Sciatic nerve (tissue), 2 donors: ENCODE results near the gene UGT1A8. TPM values are rescaled to one million over a fixed set of nuclear protein-coding genes. Genes with fewer than 3 reads are reported as not detected.
"Not testable (repeated sequence)": the region's sequence is repeated elsewhere in the genome, so short reads cannot be mapped to it uniquely, and the experiment has no call there.

Experiments
- ATAC-seq: fragments of 200-7000 bp; cut with Tn5 transposase; one replicate; pipeline ENCODE4 v1.9.1; 2020; ENCODE audit warnings: mild to moderate bottlenecking, moderate library complexity
- DNase-seq: peaks from one replicate; pipeline ENCODE4 v3.0.0-alpha.2; 2020; ENCODE audit warnings: low spot score
- intact Hi-C: fragments of 100-400 bp; cut with DNase I; formaldehyde crosslinking; loops from one replicate; pipeline ENCODE4 v1.14.2; 2022
- total RNA-seq: library from RNA; stranded (reverse); fragmentation: NEBNext Ultra II Directional; extraction: Animal tissue kit (Norgen Biotek cat#: 25700); gene quantifications from one replicate; pipeline ENCODE4 v1.2.1, GENCODE V29; 2021
- donor health status: DM: no; HTN: no; CAD: no.
- donor health status: DM: no; HTN: no; CAD: no.

UGT1A8 gene
- total RNA-seq, 1 donor from 2014 or later, result not detected

- ATAC-seq, result no peak
- DNase-seq, result no peak
- intact Hi-C loops, result no loop called here
These were observed 10.0 kb downstream of the UGT1A8 start for GRCh38 chr2:233627331-233628025.

GRCh38 chr2:233636306-233636705 lies 18.9 kb downstream of the UGT1A8 start, which contains the start of gene UGT1A10:
UGT1A10 (plus strand) TSS chr2:233636448; CDS start chr2:233636523, 75 bp downstream.
- ATAC-seq, intact Hi-C loops, DNase-seq: not testable (repeated sequence)

- DNase-seq (no peak), ATAC-seq (no peak)
- intact Hi-C loops, result no loop called here
These were observed 21.4 kb downstream of the UGT1A8 start for GRCh38 chr2:233638836-233639235.

GRCh38 chr2:233639860-233640259 lies 22.4 kb downstream of the UGT1A8 start:
- ATAC-seq, result no peak

GRCh38 chr2:233643128-233643527 lies 25.7 kb downstream of the UGT1A8 start:
- intact Hi-C loops, result no loop called here

More at GRCh38 chr2:233639860-233640259, 22.4 kb downstream of the UGT1A8 start:
- intact Hi-C loops, result no loop called here
- DNase-seq, result no peak

GRCh38 chr2:233646033-233646432 lies 28.6 kb downstream of the UGT1A8 start:
- ATAC-seq, intact Hi-C loops, DNase-seq: not testable (repeated sequence)

More at GRCh38 chr2:233643128-233643527, 25.7 kb downstream of the UGT1A8 start:
- no peak for ATAC-seq
- DNase-seq, result no peak

- ATAC-seq (no peak), DNase-seq (no peak)
- intact Hi-C loops, result loop anchor here (5.0 kb wide), 1 partner anchor 1146 kb away; no protein-coding TSS in a partner anchor
These were observed 33.5 kb downstream of the UGT1A8 start for GRCh38 chr2:233650981-233651380.

- no peak for DNase-seq
- ATAC-seq, result no peak
- intact Hi-C loops, result loop anchor here (5.0 kb wide), 1 partner anchor 1146 kb away; no protein-coding TSS in a partner anchor
These were observed 34.0 kb downstream of the UGT1A8 start for GRCh38 chr2:233651430-233651829.

- no peak for DNase-seq
- intact Hi-C loops, result loop anchor here (5.0 kb wide), 1 partner anchor 1143 kb away; no protein-coding TSS in a partner anchor
- ATAC-seq, result no peak
These were observed 37.1 kb downstream of the UGT1A8 start for GRCh38 chr2:233654501-233654900.

GRCh38 chr2:233655043-233655442 lies 37.6 kb downstream of the UGT1A8 start:
- intact Hi-C loops, result no loop called here

GRCh38 chr2:233655943-233656342 lies 38.5 kb downstream of the UGT1A8 start:
- ATAC-seq, intact Hi-C loops: not testable (repeated sequence)

More at GRCh38 chr2:233655043-233655442, 37.6 kb downstream of the UGT1A8 start:
- no peak for DNase-seq
- no peak for ATAC-seq

GRCh38 chr2:233656443-233656842 lies 39.0 kb downstream of the UGT1A8 start:
- intact Hi-C loops, result no loop called here
- ATAC-seq (no peak), DNase-seq (no peak)

More at GRCh38 chr2:233655943-233656342, 38.5 kb downstream of the UGT1A8 start:
- not testable (repeated sequence) for DNase-seq

- no peak for ATAC-seq
- intact Hi-C loops, result no loop called here
- DNase-seq, result no peak
These were observed 41.2 kb downstream of the UGT1A8 start for GRCh38 chr2:233658610-233659009.

GRCh38 chr2:233663911-233664310 lies 46.5 kb downstream of the UGT1A8 start:
- ATAC-seq (no peak), DNase-seq (no peak)
- intact Hi-C loops, result no loop called here

- no peak for DNase-seq
- intact Hi-C loops, result no loop called here
- ATAC-seq, result no peak
These were observed 51.3 kb downstream of the UGT1A8 start for GRCh38 chr2:233668605-233669260.

GRCh38 chr2:233671290-233672161 lies 54.1 kb downstream of the UGT1A8 start, which contains the start of gene UGT1A9:
UGT1A9 (plus strand) TSS chr2:233671898; CDS start chr2:233671935, 37 bp downstream.
- intact Hi-C loops, result no loop called here
- ATAC-seq, result no peak

GRCh38 chr2:233672886-233673285 lies 55.5 kb downstream of the UGT1A8 start:
- intact Hi-C loops, result no loop called here
- DNase-seq (no peak), ATAC-seq (no peak)

More at GRCh38 chr2:233671290-233672161, 54.1 kb downstream of the UGT1A8 start, which contains the start of gene UGT1A9:
- DNase-seq, result no peak

- no peak for DNase-seq
- intact Hi-C loops, result no loop called here
- no peak for ATAC-seq
These were observed 56.5 kb downstream of the UGT1A8 start for GRCh38 chr2:233673896-233674295.

GRCh38 chr2:233674314-233674713 lies 56.9 kb downstream of the UGT1A8 start:
- DNase-seq, result no peak
- no peak for ATAC-seq
- intact Hi-C loops, result no loop called here
